PC-3 (cell line): ENCODE results near the gene GMDS.

ENCODE experiments used
- EZH2 ChIP-seq: fragments of 300-600 bp; sonication (generic); IDR thresholded peaks from one replicate; pipeline ENCODE4 v1.6.1; 2017; ENCODE audit warnings: antibody characterized with exemption, mild to moderate bottlenecking, low read length; ENCODE audit not compliant: unreplicated experiment
- EZH2phosphoT487 ChIP-seq: fragments of 300-600 bp; sonication (generic); IDR thresholded peaks from 2 replicates; pipeline ENCODE4 v1.6.1; 2018; ENCODE audit warnings: mild to moderate bottlenecking, antibody characterized with exemption, low read length, borderline replicate concordance
- TF ChIP-seq, protein P1 (sequence below): fragments of 300-600 bp; sonication (generic); conservative IDR thresholded peaks from 2 replicates; pipeline ENCODE4 v1.5.1; 2017; ENCODE audit warnings: antibody characterized with exemption, low read depth, mild to moderate bottlenecking, low read length

DNA sequence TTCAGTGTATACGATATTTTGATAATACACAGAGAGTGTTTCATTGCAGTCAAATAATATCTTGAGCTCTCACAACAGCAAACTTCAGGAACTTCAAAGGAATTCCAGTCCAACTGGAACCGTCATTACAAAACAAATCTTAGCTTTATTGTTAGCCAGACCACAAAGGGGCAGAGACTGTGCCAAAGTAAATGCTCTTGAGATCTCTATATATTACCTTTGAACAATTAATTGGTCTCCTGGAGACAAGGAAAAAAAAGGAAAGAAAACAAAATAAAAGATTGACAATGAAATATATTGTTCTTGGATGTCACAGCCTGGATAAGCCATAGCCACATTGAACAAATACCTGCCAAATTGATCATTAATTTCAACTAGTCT is 565.7 kb downstream of the GMDS start:
- TF ChIP-seq EZH2phosphoT487 (no peak), EZH2 (no peak)
- TF ChIP-seq, protein P1, sequence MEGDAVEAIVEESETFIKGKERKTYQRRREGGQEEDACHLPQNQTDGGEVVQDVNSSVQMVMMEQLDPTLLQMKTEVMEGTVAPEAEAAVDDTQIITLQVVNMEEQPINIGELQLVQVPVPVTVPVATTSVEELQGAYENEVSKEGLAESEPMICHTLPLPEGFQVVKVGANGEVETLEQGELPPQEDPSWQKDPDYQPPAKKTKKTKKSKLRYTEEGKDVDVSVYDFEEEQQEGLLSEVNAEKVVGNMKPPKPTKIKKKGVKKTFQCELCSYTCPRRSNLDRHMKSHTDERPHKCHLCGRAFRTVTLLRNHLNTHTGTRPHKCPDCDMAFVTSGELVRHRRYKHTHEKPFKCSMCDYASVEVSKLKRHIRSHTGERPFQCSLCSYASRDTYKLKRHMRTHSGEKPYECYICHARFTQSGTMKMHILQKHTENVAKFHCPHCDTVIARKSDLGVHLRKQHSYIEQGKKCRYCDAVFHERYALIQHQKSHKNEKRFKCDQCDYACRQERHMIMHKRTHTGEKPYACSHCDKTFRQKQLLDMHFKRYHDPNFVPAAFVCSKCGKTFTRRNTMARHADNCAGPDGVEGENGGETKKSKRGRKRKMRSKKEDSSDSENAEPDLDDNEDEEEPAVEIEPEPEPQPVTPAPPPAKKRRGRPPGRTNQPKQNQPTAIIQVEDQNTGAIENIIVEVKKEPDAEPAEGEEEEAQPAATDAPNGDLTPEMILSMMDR, result no peak
